GM21390 (cell line): ENCODE measurements around the gene SCYGR6.
"Not testable (repeated sequence)": the region's sequence is repeated elsewhere in the genome, so short reads cannot be mapped to it uniquely, and the experiment has no call there.

Source experiments
- ATAC-seq: cut with Tn5 transposase; IDR thresholded peaks from one replicate; pipeline ENCODE4 v1.9.1; 2021; ENCODE audit not compliant: unreplicated experiment

SCYGR6 gene, protein sequence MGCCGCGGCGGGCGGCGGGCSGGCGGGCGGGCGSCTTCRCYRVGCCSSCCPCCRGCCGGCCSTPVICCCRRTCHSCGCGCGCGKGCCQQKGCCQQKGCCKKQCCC

DNA sequence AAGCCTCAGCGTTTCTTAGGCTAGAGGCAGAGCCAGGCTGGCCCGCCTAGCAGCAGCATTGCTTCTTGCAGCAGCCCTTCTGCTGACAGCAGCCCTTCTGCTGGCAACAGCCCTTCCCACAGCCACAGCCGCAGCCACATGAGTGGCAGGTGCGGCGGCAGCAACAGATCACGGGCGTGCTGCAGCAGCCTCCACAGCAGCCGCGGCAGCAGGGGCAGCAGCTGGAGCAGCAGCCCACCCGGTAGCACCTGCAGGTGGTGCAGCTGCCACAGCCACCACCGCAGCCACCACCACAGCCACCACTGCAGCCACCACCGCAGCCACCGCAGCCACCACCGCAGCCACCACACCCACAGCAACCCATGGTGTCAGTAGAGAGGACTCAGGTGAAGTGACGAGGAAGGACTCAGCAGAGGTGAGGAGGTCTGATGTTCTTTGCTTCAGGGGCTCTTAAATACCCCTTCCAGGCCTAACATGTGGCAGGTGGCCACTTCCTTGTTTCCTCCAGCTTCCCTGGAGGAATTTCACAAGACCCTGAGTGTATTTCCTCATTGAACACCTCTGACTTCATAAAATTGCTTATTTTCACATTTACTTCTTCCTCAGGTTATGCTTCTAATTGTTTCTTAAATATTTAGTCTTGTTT, at the start of gene SCYGR6:
Gene SCYGR6 (minus strand): TSS at position 364 of the 646 bp plus-strand sequence. CDS start 0 bp downstream, at position 364.
- ATAC-seq: no peak

DNA sequence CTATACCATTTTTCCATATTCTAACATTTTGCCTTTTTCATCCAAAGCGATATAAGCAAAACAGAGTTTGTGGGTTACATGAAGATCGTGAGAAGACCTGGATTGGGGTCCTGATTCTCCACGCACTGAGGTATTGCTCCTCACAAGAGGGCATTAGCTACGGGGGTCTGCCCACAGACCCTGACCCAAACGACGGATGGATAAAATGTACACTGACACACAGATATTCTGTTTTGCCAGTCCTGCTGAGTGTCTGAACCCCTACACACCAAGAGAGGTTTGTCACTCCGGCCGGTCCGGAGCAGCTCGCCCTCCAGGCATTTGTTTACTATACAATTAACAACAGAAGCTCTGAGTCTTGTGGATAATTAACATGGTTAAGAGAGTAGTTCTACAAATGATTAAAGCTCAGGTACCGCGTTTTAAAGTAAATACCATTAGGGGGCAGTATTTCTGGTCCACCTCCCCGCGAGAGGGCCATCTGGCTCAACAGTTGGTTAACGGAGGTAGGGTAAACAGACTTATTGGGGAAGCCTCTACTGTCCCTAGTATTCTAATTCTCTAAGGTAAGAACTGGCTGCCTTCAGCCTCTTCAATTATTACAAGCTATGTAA, 49.6 kb upstream of the SCYGR6 start:
- ATAC-seq: peak; percentile 65

DNA sequence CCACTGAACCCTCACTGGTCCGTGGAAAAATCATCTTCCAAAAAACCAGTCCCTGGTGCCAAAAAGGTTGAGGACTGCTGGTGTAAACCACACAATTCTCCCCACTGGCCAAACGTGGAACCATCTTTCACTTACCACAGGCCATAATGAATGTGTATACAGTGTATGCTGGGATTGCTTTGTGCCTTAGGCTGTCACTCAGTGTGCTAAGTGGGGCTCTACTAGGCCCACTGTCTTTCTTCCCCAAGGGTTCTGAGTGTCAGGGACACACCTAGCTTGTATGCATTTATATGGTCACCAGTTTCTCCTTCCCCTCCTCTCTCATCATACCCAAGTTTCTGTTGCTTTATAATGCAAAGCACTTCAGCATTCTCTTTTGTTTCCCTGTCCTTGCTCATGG, 48.4 kb upstream of the SCYGR6 start:
- ATAC-seq: no peak

DNA sequence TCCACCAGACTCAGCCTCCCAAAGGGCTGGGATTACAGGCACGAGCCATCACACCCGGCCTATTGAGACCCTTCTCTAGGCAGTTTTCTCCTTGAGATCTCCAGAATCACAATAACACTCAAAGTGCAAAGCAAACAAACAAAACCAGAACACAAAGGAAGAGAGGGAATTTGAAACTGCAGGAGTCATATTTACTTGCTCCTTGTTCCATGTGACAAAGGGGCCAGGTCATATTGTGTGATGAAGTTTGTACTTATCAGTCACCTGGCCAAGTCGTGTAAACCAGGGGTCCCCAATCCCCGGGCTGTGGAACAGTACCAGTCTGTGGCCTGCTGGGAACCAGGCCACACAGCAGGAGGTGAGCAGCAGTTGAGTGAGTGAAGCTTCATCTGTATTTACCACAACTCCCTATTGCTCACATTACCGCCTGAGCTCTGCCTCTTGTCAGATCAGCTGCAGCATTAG, 47.7 kb upstream of the SCYGR6 start:
- ATAC-seq: no peak

DNA sequence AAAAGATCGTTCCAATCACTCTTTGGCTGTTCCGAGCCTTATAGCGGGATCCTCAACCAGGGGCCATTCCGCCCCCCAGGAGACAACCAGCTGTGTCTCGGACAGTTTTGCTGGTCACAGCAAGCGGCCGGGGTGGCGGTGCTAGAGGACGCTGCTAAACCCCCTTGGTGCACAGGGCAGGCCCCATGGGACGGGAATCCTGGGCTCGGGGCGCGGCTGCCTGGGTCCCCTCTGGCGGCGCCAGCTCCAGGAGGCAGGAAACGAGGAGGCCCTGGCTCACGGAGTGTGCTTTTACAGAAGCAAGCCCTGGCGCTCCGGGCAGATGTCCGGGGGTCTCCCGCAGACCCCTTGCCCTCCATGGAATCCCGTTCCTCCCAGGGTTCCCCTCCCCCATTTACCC, 43.3 kb upstream of the SCYGR6 start:
- ATAC-seq: no peak

DNA sequence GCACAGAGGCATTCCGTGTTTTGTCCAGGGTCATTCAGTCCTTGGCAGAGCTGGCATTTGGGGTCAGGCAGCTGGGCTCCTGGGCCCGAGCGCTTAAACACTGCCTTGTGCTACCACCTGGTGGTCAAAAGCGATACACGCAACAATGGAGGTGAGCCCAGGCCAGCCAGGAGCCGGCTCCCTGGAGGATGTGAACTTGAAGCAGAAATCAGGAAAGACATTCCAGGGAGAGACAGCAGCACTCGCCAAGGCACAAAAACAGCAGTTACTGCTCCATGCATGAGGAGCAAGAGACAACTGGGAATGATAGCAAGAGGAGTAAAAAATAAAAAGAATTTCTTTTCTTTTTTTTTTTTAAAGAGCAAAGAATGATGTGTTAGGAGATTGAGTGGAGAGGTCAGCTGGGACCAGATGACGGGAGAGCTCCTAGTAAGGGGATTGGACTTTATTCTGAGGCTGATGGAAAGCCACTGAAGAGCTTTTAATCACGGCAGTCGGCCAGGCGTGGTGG, 41.9 kb upstream of the SCYGR6 start:
- peak; percentile 99 for ATAC-seq

DNA sequence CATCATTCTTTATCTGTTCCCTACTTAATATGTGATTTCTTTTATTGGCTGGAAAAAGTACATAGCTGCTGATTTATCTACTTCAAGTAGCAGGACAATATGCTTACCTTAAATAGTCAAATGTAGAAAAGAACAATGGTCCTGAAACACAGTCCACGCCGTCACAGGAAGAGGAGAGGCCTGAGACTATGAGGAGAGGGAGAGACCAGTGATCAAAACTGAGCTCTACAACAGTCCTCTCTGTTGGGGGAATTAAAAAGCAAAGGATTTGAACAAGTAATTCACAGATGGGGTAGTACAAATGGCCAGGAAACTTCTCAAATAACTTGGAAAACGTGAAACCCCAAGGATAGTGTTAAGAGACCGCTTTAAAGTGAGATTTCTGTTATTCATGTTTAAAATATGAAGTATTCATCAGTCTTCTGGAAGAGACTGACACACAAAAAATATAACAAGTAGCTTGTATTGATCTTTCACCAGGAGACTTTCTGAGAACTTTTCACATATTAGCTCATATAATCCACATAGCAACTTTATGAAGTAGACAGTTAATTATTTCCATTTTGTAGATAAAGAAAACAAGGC, 41.3 kb upstream of the SCYGR6 start:
- ATAC-seq: peak; percentile 18

DNA sequence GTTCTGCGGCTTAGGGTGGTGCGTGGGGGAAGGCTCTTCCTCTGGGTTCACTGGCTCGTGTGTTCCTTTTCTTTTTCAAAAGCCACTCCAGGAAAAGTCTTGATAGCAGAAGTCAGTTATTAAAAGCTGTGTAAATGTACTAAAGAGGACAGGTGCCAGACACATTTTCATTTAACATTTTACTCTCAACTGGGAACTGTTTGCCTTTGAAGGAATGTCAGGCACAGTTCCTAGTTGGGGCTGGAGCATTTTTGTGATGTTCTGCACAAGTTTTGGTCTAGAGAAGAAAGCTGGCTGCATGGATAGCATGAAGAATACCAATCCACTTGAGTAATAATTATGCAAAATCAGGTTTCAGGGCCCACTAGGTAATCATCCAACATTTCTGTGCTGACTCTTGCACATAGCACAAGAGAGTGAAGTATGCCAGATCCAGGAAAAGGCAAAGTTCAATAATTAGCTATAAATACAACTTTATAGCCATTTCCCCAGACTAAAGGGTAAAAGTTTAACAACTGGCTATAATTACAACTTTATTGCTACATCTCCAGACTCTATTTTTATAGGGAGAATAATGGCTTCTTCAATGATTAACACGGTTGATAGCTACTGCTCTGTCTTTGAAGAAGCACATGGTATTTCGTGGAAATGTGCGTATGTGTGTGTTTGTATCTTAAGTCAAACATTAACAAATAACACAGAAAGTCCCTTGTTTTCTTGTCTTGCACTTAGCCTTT, 37.4 kb upstream of the SCYGR6 start:
- no peak for ATAC-seq

DNA sequence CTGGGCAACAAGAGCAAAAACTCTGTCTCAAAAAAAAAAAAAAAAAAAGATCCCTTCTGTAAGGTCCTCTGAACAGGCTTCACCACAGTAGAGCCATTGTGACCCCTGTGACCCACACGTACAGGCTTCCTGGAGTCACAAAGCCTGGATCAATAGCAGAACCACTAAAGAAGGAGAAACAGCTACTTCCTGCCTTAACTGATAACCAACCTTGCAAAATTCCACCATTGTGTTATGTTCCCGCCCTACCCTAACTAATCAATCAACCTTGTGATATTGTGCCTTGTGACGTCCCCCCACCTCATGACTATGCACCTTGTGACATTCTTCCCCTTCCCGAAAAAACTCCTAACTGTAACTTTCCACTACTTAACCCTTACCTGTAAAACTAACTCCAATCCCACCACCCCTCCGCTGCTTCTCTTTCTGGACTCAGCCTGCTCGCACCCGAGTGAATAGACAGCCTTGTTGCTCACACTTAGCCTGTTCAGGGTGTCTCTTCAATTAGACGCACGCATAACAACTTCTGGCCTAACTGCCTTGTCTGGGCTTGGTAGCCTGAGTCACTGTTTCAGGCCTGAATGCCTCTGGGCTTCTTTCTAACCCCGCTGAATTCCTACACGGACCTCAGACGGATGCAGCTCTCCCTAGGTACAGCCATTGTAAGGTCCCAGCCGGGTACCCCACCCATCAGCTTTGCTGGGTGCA, 35.0 kb upstream of the SCYGR6 start:
- ATAC-seq: no peak

DNA sequence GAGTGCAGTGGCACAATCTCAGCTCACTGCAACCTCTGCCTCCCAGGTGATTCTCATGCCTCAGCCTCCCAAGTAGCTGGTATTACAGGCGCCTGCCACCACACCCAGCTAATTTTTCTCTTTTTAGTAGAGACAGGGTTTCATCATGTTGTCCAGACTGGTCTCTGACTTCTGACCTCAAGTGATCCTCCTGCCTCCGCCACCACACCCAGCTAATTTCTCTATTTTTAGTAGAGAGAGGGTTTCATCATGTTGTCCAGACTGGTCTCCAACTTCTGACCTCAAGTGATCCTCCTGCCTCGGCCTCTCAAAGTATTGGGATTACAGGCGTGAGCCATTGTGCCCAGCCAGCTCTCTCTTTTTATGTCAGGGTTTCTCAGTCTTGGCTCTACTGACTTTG, 31.7 kb upstream of the SCYGR6 start:
- not testable (repeated sequence) for ATAC-seq

DNA sequence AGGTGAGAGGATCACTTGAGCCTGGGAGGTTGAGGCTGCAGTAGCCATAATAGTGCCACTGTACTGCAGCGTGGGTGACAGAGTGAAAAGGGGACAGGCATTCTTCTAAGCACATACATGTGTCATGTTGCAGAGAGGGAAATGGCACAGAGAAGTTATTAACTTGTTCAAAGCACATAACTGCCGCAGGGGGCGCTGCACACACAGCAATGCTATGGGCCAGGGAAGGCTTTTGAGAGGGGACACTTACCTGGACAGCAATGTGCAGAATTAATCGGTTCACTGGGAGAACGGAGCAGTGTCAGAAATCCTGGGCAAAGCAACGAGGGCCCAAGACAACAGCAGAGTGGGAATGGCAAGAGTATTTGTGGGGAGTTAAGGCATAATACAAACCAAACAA, 23.5 kb upstream of the SCYGR6 start:
- ATAC-seq: no peak

DNA sequence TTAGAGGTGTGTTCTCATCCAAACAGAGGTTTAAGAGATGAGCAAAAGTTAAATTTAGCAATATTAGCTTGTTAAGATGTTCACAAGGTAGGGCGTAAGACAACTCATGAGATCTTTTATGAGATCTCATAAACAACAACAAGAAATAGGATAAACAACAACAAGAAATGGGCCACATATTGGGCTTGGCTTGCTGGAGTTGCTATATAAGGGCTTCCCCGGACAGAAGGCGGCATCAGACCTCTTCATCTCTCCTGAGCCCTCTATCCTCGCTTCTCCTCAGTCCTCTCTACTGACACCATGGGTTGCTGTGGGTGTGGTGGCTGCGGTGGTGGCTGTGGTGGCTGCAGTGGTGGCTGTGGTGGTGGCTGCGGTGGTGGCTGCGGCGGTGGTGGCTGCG, 21.0 kb upstream of the SCYGR6 start, which contains the start of gene SCYGR8:
Gene SCYGR8 (plus strand): TSS at position 301 of the 400 bp plus-strand sequence. CDS start 0 bp downstream, at position 301.
- no peak for ATAC-seq

DNA sequence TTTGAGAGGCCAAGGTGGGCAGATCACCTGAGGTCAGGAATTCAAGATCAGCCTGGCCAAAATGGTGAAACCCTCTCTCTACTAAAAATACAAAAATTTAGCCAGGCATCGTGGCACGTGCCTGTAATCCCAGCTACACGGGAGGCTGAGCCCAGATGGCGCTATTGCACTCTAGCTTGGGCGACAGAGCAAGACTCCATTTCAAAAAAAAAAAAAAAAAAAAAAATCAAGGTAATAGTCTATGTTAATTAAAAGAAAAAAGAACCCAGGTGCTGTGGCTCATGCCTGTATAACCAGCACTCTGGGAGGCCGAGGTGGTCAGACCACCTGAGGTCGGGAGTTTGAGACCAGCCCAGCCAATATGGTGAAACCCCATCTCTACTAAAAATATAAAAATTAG, 16.1 kb upstream of the SCYGR6 start:
- not testable (repeated sequence) for ATAC-seq

DNA sequence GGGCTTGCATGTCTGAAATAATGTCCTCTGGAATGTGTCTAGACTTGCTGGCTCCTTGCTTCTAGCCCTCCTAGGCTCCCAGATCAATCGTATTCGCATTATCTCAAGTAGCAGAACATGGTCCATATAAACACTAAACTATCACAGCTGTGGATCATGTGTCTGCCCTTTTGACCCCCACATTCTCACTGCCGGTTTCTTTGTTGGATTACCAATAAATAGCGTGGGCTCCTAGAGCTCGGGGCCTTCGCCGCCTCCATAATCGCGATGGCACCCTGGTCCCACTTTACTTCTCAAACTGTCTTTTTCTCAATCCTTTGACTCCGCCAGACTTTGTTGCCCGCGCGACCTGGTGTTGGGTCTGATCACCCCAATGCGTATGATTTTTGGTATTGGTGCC, 14.8 kb upstream of the SCYGR6 start:
- ATAC-seq: no peak

DNA sequence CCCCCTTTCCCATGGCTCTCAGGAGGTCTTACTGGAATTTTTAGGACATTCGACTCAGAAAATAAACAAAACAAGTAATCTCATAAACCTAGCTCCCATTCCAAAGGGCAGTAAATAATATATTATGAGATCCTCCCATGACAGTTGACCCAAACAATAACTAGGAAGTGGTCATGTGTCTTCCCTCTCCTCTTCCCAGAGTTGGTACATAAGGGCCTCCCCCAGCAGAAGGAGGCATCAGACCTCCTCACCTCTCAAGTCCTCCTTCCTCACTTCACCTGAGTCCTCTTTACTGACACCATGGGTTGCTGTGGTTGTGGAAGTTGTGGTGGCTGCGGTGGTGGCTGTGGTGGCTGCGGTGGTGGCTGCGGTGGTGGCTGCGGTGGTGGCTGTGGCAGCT, 3.5 kb upstream of the SCYGR6 start, which contains the start of gene SCYGR7:
Gene SCYGR7 (plus strand): TSS at position 301 of the 400 bp plus-strand sequence. CDS start 0 bp downstream, at position 301.
- ATAC-seq: no peak

DNA sequence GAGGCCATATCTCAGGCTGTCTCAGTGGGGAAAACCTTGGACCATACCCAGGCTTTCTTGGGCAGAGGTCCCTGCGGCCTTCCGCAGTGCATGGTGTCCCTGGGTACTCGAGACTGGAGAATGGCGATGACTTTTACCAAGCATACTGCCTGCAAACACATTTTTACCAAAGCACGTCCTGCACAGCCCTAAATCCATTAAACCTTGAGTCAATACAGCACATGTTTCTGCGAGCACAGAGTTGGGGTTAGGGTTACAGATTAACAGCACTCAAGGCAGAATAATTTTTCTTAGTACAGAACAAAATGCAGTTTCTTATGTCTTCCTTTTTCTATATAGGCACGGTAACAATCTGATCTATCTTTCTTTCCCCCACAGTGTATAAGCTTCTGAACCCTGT, 1.7 kb downstream of the SCYGR6 start:
- not testable (repeated sequence) for ATAC-seq

DNA sequence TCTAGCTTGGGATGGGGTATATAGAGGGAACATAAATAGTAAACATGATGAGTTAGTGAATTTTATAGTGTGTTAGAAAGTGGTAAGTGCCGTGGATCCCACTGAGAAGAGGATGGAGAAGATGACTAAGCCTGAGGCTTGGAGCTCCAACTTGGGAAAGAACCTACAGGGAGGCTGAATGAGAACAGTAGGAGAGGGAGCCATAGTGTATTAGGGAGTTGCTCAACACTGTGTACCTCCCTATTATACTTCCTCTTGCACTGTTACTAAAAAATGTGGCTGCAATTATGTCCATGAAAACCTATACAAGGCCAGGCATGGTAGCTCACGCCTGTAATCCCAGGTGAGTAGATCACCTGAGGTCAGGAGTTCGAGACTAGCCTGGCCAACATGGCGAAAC, 3.9 kb downstream of the SCYGR6 start:
- ATAC-seq: no peak

DNA sequence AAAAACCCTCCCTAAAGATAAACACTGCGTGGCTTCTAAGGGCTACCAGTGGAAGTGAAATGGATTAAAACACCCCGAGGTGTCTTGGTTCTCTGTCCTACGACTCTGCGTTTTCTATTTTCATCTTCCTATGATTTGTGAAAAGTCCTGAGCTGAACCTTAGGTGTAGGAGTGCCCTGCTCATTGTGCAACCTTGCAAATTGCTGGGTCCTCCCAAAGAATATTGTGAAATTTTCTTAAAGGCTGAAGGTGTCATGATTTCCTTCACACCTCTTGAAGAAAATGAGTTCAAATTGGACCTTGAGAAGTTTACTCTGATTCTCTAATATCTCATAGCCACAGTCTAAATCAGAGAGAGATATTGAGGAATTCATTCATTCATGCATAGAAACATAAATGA, 4.9 kb downstream of the SCYGR6 start:
- ATAC-seq: no peak

DNA sequence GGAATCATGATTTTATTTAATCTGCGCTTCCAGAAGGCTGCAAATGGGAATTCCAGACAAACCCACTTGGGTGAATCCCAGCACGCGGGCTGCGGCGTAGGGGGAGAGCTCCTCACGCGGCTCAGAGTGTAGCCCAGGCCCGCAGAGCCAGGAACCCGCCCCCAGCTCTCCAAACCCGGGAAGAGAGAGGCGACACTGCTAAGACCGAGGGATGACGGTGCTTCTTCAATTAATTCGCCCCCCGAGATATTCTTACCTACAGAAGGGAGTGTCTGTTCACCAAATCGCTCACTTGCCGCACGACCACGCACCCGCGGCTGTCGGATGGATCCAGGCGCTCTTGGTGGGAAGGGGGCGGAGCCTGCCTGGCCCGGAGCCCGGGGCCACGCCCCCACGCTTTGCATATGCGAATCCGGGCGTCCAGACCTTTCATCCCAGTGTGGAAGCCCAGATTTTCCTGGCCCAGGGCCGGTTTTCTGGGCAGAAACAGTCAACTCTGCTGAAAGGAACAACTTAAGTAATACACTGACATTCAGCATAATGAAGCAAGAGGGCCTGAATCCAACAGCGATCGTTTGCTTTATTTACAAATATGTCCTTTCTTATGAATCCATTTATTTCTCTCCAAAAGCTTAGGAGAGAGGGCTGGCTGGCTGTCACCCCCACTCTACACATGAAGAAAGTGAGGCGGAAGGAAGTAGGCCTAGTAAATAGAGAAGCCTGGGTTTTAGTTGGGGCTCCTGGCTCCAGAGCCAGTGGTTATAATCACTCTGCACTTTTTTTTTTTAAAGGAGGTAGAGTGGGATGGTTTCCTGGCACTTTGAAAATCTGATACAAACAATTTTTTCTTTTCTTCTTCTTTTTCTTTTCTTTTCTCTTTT, 6.6 kb downstream of the SCYGR6 start, which contains the start of gene SLC19A3:
Gene SLC19A3 (minus strand): TSS at position 342 of the 881 bp plus-strand sequence. CDS start 15,710 bp downstream, outside the sequence.
- ATAC-seq: no peak
